Keratinocyte (primary cell): ENCODE results near the gene CIDEC. TPM values are rescaled to one million over a fixed set of nuclear protein-coding genes. Genes with fewer than 3 reads are reported as not detected.

Experiments used
- DNase-seq: peaks from one replicate; pipeline ENCODE4 v3.0.0-alpha.2; 2011; ENCODE audit warnings: low read depth, missing footprints, low spot score
- FAIRE-seq: peaks from 2 replicates; lab custom pipeline; 2011; peaks lifted over from hg19 to GRCh38; lab: Jason Lieb, UNC
- H2AFZ ChIP-seq: 2 replicates; pipeline ENCODE4 v1.6.0; 2012; ENCODE audit warnings: low read length, control low read depth, inconsistent platforms; ENCODE audit not compliant: control insufficient read depth
- H3K27ac ChIP-seq: 2 replicates; pipeline ENCODE4 v1.5.1; 2011; ENCODE audit warnings: low read length; ENCODE audit not compliant: control insufficient read depth, insufficient read depth
- H3K27me3 ChIP-seq: 3 replicates; pipeline ENCODE4 v1.6.0; 2011; ENCODE audit warnings: low read length; ENCODE audit not compliant: control insufficient read depth, insufficient read depth; ENCODE audit errors: extremely low read depth
- H3K36me3 ChIP-seq, 2 experiments: 2 replicates in 1 of 2; 3 replicates in 1 of 2; pipeline ENCODE4 v1.5.1; 2011; ENCODE audit warnings: low read length in 2 of 2, mild to moderate bottlenecking in 1 of 2; ENCODE audit not compliant: control insufficient read depth in 2 of 2, insufficient read depth in 2 of 2; ENCODE audit errors: extremely low read depth in 1 of 2
- H3K4me1 ChIP-seq: 3 replicates; pipeline ENCODE4 v1.5.1; 2011; ENCODE audit warnings: low read length; ENCODE audit not compliant: control insufficient read depth, insufficient read depth; ENCODE audit errors: extremely low read depth
- H3K4me2 ChIP-seq: 3 replicates; pipeline ENCODE4 v1.6.0; 2011; ENCODE audit warnings: low read depth, low read length; ENCODE audit not compliant: control insufficient read depth, insufficient read depth; ENCODE audit errors: extremely low read depth
- H3K4me3 ChIP-seq, 3 experiments: fragments of 200-600 bp in 1 of 3; sonication (generic) in 1 of 3; 2 replicates in 2 of 3; 3 replicates in 1 of 3; pipeline ENCODE4 v1.5.1; 2011 to 2016; ENCODE audit warnings: low read length in 3 of 3, mild to moderate bottlenecking in 3 of 3, control low read depth in 2 of 3, inconsistent platforms in 1 of 3, low read depth in 1 of 3, mixed read lengths in 1 of 3, mixed run types in 1 of 3, moderate library complexity in 1 of 3; ENCODE audit not compliant: control insufficient read depth in 2 of 3, insufficient read depth in 2 of 3; ENCODE audit errors: extremely low read depth in 1 of 3
- H3K79me2 ChIP-seq: 2 replicates; pipeline ENCODE4 v1.6.0; 2012; ENCODE audit warnings: low read length; ENCODE audit not compliant: control insufficient read depth, insufficient read depth
- H3K9ac ChIP-seq: 3 replicates; pipeline ENCODE4 v1.6.0; 2011; ENCODE audit warnings: low read length; ENCODE audit not compliant: control insufficient read depth, insufficient read depth; ENCODE audit errors: extremely low read depth
- H3K9me1 ChIP-seq: 3 replicates; pipeline ENCODE4 v1.6.0; 2011; ENCODE audit warnings: low read length; ENCODE audit not compliant: control insufficient read depth, insufficient read depth; ENCODE audit errors: extremely low read depth
- H3K9me3 ChIP-seq: 2 replicates; pipeline ENCODE4 v1.5.1; 2012; ENCODE audit warnings: low read depth, low read length; ENCODE audit not compliant: control insufficient read depth
- H4K20me1 ChIP-seq: 3 replicates; pipeline ENCODE4 v1.6.0; 2011; ENCODE audit warnings: low read length; ENCODE audit not compliant: control insufficient read depth, insufficient read depth; ENCODE audit errors: extremely low read depth
- CTCF ChIP-seq, 3 experiments: IDR thresholded peaks in 1 of 3; conservative IDR thresholded peaks in 1 of 3; optimal IDR thresholded peaks in 1 of 3; 2 replicates in 2 of 3; 3 replicates in 1 of 3; pipeline versions ENCODE3 to v1.5.1; 2011; ENCODE audit warnings: low read length in 3 of 3, mild to moderate bottlenecking in 3 of 3, moderate library complexity in 2 of 3, control low read depth in 1 of 3, inconsistent platforms in 1 of 3; ENCODE audit not compliant: insufficient read depth in 2 of 3; ENCODE audit errors: extremely low read depth in 1 of 3
- EZH2 ChIP-seq: IDR thresholded peaks from one replicate; pipeline ENCODE4 v1.6.1; 2012; ENCODE audit warnings: inconsistent platforms, mild to moderate bottlenecking, low read length, moderate library complexity
- dilution Hi-C: fragments of 300-500 bp; cut with MboI; formaldehyde crosslinking; loops from one replicate; pipeline ENCODE4 v1.7.0; 2020; ENCODE audit warnings: low sequenced_read_pairs; ENCODE audit not compliant: extremely low pct_ligation_motif_present
- polyA plus RNA-seq, 5 experiments: library from polyadenylated mRNA; depleted of rRNA in 3 of 5; stranded (reverse) in 3 of 5; stranded (forward) in 1 of 5; unstranded in 1 of 5; fragments of >200 nt; gene quantifications; 1 replicate in 1 of 5; 2 replicates in 3 of 5; 3 replicates in 1 of 5; pipeline versions ENCODE4 v1.2.1 to v1.2.3, GENCODE V29; 2011 to 2012; ENCODE audit warnings: missing spikeins in 2 of 5, low read depth in 1 of 5, low replicate concordance in 1 of 5

CIDEC gene
- polyA plus RNA-seq, 1 donor (not counting 4 experiments of a cell fraction or from before 2014, with no cell fraction given), result not detected

GRCh38 chr3:9831253-9831652 is 48.8 kb downstream of the CIDEC start:
- H3K4me2 ChIP-seq, result no peak overlapping the region
- TF ChIP-seq EZH2, result no peak
- TF ChIP-seq CTCF (optimal IDR thresholded peaks at IDR 0.05 in 1 of 3, IDR thresholded peaks at IDR 0.05 in 1 of 3, conservative IDR thresholded peaks at IDR 0.05 in 1 of 3; ENCODE audit: extremely low read depth in 1 of 3, insufficient read depth in 2 of 3, low read length in 3 of 3), result no peak
- H3K79me2 ChIP-seq, result no peaks in the 10 kb centered on the region
- H3K4me1 ChIP-seq, result no peaks in the 10 kb centered on the region
- no peak overlapping the region for H2AFZ ChIP-seq
- no peaks in the 10 kb centered on the region for H3K9me1 ChIP-seq
- H3K9ac ChIP-seq, result no peak overlapping the region
- no peak overlapping the region for H3K27ac ChIP-seq
- peaks cover 13 to 18% of the 10 kb centered on the region in 2 experiments for H3K36me3 ChIP-seq
- dilution Hi-C loops, result no loop called here
- H4K20me1 ChIP-seq, result no peaks in the 10 kb centered on the region
- DNase-seq, result no peak
- H3K27me3 ChIP-seq, result no peaks in the 10 kb centered on the region
- H3K9me3 ChIP-seq, result no peaks in the 10 kb centered on the region
- H3K4me3 ChIP-seq, result no peak overlapping the region
- no peak for FAIRE-seq

- H3K27ac ChIP-seq, result no peak overlapping the region
- DNase-seq (no peak), FAIRE-seq (no peak)
- no peaks in the 10 kb centered on the region for H3K4me1 ChIP-seq
- no peak overlapping the region for H3K4me2 ChIP-seq
- no peaks in the 10 kb centered on the region for H3K27me3 ChIP-seq
- H2AFZ ChIP-seq, result no peak overlapping the region
- H3K79me2 ChIP-seq, result no peaks in the 10 kb centered on the region
- no peak overlapping the region for H3K9ac ChIP-seq
- H4K20me1 ChIP-seq, result no peaks in the 10 kb centered on the region
- no peak for TF ChIP-seq CTCF (optimal IDR thresholded peaks at IDR 0.05 in 1 of 3, IDR thresholded peaks at IDR 0.05 in 1 of 3, conservative IDR thresholded peaks at IDR 0.05 in 1 of 3; ENCODE audit: extremely low read depth in 1 of 3, insufficient read depth in 2 of 3, low read length in 3 of 3)
- peaks cover 3 to 8% of the 10 kb centered on the region in 2 experiments for H3K36me3 ChIP-seq
- H3K9me1 ChIP-seq, result no peaks in the 10 kb centered on the region
- dilution Hi-C loops, result no loop called here
- no peak overlapping the region for H3K4me3 ChIP-seq
- H3K9me3 ChIP-seq, result no peaks in the 10 kb centered on the region
These were observed 51.0 kb downstream of the CIDEC start for GRCh38 chr3:9828801-9829755.
